Muscle of back (tissue), 11 donors: ENCODE results near the gene SLC8A1. TPM values are rescaled to one million over a fixed set of nuclear protein-coding genes. Genes with fewer than 3 reads are reported as not detected.

ENCODE experiments used
- DNase-seq, 3 donors: peaks; one replicate each; pipeline versions ENCODE4 v3.0.0 to v3.0.0-alpha.2; 2013
- polyA plus RNA-seq, 10 donors: library from polyadenylated mRNA; unstranded; fragments of 120-200 nt; gene quantifications; one replicate each; pipeline ENCODE4 v1.2.1, GENCODE V29; 2013; ENCODE audit not compliant: insufficient read length in 10 of 10

Gene SLC8A1
- polyA plus RNA-seq, 10 donors, result 4.9 to 11.4 (median 7.9) TPM

DNA sequence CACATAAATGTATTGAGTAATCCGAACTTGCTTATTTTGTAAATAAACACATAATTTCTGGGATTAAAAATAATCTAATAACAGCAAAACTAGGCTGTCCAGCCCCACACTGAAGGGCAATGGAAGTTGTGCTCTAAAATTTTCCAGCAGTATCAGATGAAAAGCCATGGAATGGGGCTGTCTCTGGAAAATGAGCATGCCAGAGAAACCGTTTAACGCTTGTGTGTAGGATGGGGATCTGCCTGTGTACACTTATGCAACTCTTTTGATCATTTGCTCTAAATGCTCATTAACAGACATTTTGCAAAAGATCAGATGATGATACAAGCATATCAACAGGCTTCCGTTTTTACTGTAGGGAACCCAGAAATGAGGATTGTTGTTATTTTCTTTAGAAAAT lies 177.6 kb downstream of the SLC8A1 start:
- peak in 1 of 3 donors; percentile 39 for DNase-seq

DNA sequence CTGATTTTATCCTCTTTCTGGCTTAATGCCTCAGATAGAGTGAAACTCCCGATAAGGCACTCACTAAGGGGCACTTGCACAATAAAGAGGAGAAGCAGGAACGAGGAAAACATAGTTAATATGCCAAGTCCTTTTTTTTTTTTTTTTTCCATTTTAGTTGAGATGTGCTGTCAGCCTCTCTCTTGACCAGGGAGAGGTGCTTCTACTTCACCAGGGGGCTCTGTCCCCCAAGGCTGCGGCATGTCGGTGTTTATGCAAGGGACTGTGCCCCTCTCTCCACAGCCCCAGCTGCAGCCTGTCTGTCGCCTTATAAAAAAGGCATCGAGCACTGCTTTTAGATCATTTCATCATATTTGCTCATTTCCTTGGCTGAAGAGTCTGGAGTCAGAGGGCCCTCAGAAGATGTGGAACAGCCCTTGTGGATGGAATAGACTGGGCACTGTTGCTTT lies 178.1 kb downstream of the SLC8A1 start:
- DNase-seq, result no peak

DNA sequence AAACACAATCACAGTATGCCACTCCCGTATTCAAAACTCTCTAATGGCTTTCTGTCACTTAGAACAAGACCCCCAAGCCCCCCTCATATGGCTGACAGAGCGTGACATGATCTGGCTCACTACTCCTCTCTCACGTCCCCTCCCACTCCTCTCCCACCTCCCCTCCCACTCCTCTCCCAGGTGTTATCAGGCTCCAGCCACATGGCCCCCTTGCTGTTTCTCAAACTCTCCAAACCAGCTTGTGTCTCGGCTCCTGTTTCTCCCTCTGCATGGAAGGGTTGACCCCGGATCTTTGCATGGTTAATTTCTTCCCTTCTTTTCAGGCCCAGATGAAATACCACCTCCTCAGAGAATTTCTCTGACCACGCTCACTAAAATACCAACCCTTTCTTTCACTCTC lies 180.8 kb downstream of the SLC8A1 start:
- no peak for DNase-seq

DNA sequence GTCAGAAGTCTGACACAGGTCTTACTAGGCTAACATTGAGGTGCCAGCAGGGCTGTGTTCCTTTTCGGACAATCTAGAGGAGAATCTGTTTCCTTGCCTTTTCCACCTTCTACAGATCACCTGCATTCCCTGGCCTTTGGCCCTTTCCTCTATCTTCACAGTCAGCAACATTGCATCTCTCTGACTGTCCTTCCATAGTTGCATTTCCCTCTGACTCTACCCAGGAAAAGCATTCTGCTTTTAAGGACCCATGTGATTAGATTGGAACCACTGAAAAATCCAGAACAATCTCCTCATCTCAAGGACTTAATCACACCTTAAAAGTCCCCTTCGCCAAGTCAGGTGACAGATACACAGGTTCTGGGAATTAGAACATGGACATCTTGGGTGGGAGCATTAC lies 181.5 kb downstream of the SLC8A1 start:
- no peak for DNase-seq

DNA sequence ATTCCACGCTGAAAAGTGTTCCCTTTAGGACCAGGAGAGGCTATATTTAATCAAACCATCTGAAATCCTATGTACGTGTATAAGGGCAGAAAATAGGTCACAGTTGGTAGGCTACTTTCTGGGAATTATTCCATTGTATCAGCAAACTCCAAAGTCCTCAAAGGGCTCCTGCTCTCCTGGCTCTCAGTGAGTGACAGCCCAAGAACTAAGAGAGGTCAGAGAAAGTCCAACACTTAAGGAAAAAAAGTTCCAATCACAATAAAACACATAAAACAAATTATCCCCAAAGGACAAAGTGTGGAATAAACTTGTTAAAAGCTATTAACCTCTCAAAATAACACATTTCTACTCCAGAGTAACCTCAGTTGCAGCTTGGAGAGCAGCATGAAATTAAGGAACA lies 183.3 kb downstream of the SLC8A1 start:
- no peak for DNase-seq

DNA sequence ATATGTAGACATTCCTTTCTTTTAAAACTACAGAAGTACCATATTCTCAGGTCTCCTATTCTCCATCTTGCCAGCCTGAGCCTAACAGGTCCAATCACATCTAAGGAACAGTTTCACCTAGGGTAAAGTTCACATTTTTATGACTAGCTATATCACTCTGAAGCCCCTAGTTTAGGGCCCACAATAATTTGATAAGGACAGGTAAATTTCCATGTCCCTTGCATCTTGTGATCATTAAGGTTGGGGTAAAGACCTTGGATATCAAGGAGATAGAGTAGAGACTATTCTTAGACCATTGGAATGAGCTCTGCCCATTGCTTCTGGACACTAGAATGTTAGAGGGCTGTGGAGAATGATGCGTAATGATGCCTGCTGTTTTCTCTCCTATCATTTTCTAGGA lies 185.7 kb downstream of the SLC8A1 start:
- no peak for DNase-seq

DNA sequence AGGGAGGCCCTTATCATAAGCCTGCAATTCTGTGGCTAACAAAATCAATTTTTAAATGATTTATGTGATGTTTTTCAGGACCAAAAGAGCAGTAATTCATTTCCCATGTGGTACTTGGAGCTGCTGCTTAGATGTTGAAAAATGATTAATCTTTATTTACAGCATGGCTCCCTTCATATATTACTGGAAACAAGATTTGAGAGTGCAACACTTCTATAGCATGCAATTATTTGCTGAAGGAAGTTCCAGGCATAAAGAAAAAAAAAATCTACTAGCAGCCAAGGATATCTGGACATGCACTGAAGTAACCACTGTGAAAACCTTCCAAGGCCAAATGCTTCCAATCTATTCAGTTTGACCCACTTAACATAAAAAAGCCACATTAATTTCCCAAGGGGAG lies 186.3 kb downstream of the SLC8A1 start:
- peak in 1 of 3 donors; percentile 55 for DNase-seq

DNA sequence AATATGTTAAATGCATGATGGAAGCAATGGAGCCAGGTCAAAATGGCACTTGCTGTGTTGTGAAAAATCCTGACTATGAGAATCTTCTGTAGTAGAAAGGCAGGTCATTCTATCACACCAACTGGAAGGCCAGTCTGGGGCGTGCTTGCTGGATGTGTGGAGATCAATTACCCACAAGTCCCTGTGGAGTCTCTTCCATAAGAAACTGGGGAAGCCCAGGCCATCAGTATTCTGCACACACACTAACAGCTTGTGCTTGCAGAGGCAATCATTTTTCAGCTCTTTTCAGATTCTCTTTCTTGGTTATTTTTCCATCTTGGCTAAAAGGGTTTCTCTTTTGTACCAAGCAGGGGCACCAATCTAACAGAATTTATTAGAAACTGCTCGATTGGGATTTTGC lies 190.8 kb downstream of the SLC8A1 start:
- no peak for DNase-seq

DNA sequence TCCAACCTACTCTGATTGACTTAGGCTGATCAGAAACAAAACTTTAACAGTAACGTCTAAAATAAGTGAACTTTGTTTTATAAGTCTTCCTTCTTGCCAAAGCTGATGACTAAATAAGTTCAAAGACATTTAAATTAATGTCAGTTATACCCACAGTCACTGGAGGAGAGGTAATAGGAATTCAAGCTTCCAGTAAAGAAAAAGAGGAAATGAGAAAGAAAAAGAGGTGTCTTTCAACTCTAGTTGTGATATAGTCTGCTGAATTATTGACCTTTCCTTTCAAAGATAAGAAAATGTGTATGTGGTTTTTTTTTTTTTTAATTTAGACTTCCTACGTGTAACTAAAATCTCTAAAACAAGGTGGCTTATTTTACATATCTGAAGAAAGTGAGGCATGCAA lies 191.5 kb downstream of the SLC8A1 start:
- no peak for DNase-seq

DNA sequence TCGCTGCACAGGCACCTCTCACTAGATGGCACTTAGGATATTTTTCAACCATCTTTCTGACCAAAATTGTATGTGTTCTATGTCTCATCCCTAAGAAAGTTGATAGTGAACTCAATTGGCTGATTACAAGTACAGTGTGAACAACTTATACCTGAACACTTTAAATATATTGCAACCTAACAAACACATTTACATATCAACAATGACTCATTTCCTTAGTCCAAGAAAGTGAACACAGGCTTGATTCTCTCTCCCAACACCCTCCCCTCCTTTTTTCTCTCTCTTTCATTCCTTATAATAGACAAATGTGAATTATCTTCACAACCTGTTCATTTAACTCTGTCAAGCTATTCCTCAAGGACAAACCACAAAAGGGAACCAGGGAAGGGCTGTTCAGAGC lies 192.0 kb downstream of the SLC8A1 start:
- no peak for DNase-seq

DNA sequence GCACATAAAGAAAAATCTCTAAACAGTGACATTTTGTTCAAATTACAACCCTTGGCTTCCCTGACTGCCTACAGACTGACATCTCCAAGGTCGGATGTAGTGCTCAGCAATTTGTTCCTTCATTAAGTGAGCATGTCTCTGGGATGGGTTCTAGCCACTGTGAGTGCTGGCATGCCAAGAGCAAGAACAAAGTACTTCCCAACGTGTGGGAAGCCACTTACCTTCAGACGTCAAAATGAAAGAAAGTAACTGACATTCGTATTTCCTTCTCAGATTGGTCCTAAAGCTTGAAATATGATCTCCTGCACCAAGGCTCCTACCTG lies 193.8 kb downstream of the SLC8A1 start:
- no peak for DNase-seq

DNA sequence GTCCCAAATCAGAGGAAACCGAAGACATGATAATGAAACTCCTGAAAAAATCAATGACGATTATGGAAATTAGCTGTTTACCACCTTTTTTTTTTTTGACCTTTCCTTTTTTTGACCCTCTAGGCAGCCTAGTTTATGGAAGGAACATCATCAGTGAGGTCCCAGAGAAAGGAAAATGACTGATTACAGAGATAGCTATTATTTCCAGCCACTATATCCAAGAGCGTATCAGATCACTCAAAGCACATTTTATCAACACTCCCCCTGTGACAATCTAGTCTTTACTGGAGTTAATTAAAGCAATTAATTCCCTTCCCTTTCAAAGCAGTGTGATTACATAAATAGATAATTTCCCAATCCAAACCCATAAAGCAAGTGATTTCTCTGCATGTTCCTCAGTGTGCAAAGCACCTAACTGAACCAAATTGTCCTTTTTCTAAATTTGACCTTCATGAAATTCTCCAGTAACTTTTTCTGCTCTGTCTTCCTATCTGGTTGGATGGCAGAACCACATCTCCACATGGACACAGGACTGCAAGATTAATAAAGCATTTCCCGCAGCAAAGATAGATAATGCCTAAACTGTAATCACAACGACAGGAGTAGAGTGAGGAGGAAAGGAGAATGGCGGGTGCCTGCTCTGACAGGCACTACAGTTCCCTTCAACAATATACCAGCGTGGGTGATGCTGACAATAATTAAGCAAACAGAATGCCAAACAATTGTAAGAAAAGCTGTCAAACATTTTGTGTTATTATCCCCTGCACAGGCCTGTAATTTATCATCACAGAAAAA lies 194.4 kb downstream of the SLC8A1 start:
- no peak for DNase-seq

DNA sequence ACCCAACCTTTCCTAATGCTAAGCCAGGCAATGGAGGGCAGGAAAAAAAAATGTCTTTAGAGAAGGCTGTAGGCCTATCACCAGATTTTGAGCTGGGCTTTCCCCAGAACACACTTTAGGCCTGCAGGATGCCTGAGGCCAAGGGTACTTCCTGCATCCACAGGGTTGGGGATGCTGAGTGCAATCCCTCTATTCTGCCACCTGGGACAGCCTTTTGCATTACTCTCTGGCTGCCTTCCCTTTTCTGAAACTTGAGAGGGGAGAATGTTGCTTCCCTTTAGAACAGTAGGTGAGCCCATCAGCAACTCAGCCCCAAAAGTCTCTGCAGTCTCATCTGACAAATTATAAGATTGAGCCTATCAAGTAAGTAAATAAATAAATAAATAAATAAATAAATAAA lies 195.2 kb downstream of the SLC8A1 start:
- DNase-seq, result no peak

DNA sequence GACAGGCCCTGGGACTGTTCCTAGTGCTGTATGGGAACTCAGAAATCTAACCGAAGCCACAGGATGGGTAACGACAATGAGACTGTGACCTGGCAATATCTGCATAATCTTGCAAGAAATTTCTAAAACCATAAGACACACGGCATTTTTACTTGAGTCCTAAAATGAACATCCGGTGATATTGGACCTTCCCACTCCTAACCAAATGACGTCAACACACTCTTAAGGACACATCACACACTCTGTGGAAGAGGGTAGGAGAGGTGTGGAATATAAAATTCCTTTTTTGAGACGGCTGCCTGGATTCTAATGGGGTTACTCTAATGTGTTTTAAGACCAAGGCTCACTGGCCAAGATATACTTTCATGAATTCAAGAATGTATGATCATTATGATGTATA lies 195.9 kb downstream of the SLC8A1 start:
- no peak for DNase-seq

DNA sequence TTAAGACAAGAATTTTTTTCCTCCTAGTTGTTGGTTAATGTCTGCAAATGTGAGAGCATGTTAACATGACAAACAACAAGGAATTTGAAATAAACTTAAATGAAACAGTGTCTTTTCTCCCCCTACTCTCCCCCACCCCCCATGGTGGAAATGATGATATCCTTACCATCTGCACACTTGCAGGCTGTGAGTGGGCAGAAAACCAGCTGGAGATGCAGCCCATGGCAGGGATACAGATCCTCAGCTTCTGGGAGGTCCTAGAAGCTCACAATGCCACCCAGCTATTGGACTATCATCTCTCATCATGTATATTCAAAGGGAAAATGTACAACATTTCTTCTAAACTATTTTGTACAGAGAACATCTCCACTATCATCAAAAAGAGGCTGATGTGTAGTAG lies 196.8 kb downstream of the SLC8A1 start:
- DNase-seq, result no peak

DNA sequence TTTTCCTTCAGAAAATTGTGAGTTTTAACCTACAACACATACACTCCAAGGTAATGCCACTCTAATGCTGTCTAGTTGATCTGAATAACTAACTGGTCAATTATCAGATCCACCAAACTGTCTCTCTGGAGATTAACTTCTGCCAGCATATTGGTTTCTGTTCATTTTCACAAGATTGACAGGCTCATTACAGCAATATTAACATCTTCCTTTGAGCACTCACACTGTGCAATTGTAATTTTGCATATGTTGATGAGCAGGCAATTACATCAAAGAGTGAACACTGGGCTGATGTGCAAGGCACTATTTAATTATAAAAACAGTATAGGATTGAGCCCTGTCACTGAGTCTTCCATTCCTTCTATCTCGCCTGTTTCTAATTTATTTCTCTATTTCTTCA lies 197.3 kb downstream of the SLC8A1 start:
- DNase-seq, result no peak

DNA sequence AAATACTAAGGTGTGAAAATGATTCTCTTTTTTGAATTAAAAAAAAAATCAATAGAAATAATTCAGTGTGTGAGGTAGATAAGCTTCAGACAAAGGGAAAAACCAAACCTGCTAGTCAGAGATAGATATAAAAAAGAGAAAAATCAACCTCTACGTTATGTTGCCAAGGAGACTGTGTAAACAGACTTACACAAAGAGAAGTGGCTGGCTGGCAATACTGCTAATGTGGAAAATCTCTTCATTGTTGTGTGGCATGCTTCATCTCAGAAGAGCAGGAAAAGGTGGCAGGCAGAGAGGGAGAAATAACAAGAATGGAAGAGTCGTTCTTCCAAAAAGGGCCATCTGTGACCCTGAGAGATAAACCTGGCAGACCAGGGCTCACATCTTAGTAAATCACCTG lies 200.8 kb downstream of the SLC8A1 start:
- peak in 1 of 3 donors; percentile 41 for DNase-seq

DNA sequence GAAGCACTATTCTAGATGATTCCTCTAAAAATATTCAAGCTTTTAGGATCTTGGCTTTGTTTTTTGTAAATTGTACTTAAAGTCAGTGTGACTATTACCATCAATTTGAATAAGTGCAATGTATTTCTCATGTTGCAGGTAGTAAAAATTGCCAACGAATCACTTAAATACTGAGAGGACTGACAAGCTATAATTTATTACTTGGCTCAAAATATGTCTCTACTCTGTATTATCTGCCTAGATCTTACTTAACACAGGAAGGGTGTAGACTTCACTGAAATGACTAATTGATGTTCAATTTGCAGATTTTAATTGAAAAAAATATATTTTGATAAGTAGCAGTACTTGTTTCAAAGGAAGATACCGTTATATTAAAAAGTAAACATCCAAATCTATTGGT lies 202.3 kb downstream of the SLC8A1 start:
- no peak for DNase-seq

DNA sequence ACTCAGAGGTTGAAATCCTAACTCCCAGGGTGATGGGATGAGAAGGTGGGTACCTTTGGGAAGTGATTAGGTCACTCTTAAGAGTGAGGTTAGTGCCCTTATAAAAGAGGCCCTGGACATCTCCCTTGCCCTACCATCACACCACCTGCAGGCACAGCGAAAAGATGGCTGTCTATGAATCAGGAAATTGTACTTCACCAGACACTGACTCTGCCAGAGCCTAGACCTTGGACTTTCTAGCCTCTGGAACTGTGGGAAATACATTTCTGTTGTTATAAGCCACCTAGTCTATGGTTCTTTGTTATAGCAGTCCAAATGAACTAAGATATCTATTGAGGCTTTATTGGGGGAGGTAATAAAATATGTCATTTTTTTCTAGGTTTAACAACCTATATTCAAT lies 203.6 kb downstream of the SLC8A1 start:
- DNase-seq, result no peak

DNA sequence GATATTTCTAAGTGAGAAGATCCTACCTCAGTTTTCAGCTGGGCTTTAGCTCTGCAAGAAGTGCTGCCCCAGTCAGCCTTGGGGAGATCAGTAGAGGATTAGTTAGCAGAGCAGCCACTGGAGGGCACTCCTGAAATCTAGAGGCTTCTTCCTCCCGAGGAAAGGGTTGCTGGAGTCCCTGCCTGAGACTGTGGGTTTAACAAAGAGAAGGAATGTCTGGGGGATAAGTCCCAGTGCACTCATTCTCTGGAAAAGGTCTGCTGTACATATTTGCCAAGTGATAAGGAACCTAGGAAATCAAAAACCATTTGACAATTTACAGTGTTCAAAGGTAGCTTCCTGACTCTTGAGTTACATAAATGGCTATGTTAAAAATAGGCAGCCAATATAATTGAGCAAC lies 207.2 kb downstream of the SLC8A1 start:
- DNase-seq, result peak in 1 of 3 donors; percentile 44

DNA sequence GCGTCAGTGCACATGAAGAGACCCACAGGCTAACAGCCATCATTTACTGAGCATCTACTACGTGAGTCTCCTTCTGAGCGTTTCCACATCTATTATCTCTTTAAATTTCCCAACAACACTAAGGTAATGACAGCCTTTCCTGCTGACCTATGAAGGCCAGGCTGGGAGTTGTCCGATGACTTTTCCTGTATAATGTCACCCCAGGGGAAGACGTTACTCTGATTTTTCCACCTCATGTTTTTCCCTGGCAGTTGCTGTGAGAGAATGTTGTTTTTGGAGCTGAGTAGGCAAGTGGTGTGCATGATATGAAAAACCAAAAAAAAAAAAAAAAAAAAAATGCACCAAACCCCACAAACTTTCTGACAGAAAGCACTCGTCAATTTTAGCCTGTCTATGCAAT lies 207.6 kb downstream of the SLC8A1 start:
- DNase-seq, result peak in 1 of 3 donors; percentile 37

DNA sequence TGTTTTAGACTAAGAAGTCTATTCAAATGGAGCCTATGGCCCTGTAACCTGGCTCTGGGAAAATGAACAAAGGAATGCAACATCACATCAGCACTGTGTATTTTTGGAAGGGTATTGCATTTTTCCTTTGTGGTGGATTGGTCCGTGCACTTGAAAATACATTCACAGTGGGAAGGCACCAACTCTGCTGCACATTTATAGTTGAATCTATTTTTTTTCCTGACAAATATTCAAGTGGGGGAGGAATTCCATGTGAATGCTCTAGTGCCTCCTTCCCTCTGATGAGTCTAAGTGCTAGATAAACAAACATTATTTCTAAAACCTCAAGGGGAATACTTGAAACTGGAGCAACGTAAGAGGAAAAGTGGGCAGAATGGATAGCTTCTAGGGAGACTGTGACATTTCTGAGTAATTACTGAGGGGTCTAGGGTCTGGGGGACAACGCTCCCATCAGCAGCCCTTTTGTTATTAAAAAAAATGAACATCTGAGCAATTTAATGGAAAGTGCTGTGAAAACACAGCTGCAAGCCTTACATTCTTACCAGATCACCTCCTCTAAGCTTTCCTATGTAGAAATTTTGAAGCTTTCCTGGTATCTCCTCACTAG lies 208.2 kb downstream of the SLC8A1 start:
- peak in 2 of 3 donors; percentile 51 to 66 for DNase-seq

DNA sequence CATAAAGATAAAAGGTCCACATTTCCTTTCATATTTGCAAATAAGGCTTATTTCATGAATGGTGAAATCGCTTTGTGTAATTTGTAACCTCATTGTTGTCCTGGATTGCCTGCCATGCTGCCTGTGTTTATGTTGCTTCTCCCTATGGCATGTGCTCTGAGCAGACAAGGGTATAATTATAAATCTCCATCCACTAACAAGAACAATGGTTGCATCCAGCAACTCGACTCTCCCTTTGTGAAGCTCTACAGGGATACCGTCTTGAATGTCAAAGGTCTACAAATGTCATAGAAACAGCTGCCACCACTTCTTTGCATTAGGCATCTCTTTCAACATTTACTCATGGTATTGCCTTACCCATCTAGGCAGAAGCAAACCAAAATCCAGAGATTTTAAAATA lies 209.6 kb downstream of the SLC8A1 start:
- no peak for DNase-seq

DNA sequence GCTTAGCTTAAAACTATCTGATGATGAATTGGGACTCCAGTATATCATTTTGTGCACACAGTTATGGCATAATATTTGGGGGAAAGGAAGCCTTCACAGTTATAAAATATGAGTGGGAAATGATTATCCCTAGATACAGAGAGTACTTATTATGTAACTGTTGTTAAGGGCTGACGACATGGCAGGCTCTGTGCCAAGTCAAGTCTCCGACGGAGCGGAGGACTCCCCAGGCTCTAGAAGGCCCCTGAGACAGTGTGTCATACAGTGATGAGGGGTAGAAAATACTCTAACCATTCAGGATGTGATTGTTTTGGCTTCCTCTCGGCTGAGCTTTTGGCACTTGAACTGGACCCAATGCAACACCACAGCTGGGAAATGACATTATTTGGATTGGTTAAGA lies 211.8 kb downstream of the SLC8A1 start:
- peak; percentile 88 to 95 (median 94) for DNase-seq
